IMR-90 (cell line): ENCODE measurements around the gene CALN1. TPM values are rescaled to one million over a fixed set of nuclear protein-coding genes. Genes with fewer than 3 reads are reported as not detected.

Experiments used
- ATAC-seq: fragments of 200-7000 bp; cut with Tn5 transposase; 2 replicates; pipeline ENCODE4 v1.9.1; 2020; ENCODE audit warnings: low read depth, mild to moderate bottlenecking, moderate library complexity
- BruUV-seq: library from RNA; stranded (reverse); fragments of 400-500 nt; replicated peaks from 2 replicates; lab custom pipeline; 2021; lab: Mats Ljungman, UMichigan
- CTCF ChIA-PET: fragments of 300-600 bp; formaldehyde crosslinking; extraction: SDS; loops from one replicate; lab custom pipeline; 2021; ENCODE audit warnings: antibody characterized with exemption; lab: Yijun Ruan, JAX
- POLR2A ChIA-PET: fragments of 300-600 bp; sonication (Branson Sonifier 250); formaldehyde crosslinking; loops from one replicate; lab custom pipeline; 2022; ENCODE audit warnings: antibody characterized with exemption; ENCODE audit not compliant: unreplicated experiment; lab: Charles Lee
- DNase-seq: peaks from one replicate; pipeline ENCODE4 v3.0.0; 2013
- H2AFZ ChIP-seq: replicated peaks from 2 replicates; pipeline ENCODE3; 2013; ENCODE audit warnings: low read length, mild to moderate bottlenecking; ENCODE audit not compliant: poor library complexity
- H2AK5ac ChIP-seq: 2 replicates; pipeline ENCODE4 v1.6.1; 2013; ENCODE audit warnings: low read depth, low read length, inconsistent platforms
- H2AK9ac ChIP-seq: replicated peaks from 2 replicates; pipeline ENCODE3; 2013; ENCODE audit warnings: mild to moderate bottlenecking, low read depth, low read length, moderate library complexity; ENCODE audit not compliant: poor library complexity
- H2BK120ac ChIP-seq: 2 replicates; pipeline ENCODE4 v1.6.1; 2013; ENCODE audit warnings: low read depth, low read length, inconsistent platforms
- H2BK15ac ChIP-seq: 3 replicates; pipeline ENCODE4 v1.6.1; 2013; ENCODE audit warnings: low read depth, low read length, inconsistent platforms
- H2BK20ac ChIP-seq: 2 replicates; pipeline ENCODE4 v1.6.1; 2013; ENCODE audit warnings: low read depth, mild to moderate bottlenecking, inconsistent platforms, low read length, moderate library complexity
- H2BK5ac ChIP-seq: 2 replicates; pipeline ENCODE4 v1.6.1; 2013; ENCODE audit warnings: mild to moderate bottlenecking, low read depth, low read length, inconsistent platforms; ENCODE audit not compliant: poor library complexity, severe bottlenecking
- H3K14ac ChIP-seq: replicated peaks from 2 replicates; pipeline ENCODE4 v1.6.1; 2013; ENCODE audit warnings: low read depth, low read length, inconsistent platforms
- H3K18ac ChIP-seq: 2 replicates; pipeline ENCODE4 v1.6.1; 2013; ENCODE audit warnings: low read depth, low read length, control low read depth
- H3K23ac ChIP-seq: 2 replicates; pipeline ENCODE4 v1.6.1; 2013; ENCODE audit warnings: low read depth, low read length, inconsistent platforms
- H3K27ac ChIP-seq: 2 replicates; pipeline ENCODE4 v1.5.1; 2013; ENCODE audit warnings: mild to moderate bottlenecking, control low read depth, low read length; ENCODE audit not compliant: insufficient read depth
- H3K27me3 ChIP-seq: 2 replicates; pipeline ENCODE4 v1.6.1; 2013; ENCODE audit warnings: low read length; ENCODE audit not compliant: control insufficient read depth, insufficient read depth
- H3K36me3 ChIP-seq: 2 replicates; pipeline ENCODE4 v1.6.1; 2013; ENCODE audit warnings: low read length, mixed read lengths; ENCODE audit not compliant: control insufficient read depth, insufficient read depth
- H3K4ac ChIP-seq: 2 replicates; pipeline ENCODE4 v1.6.1; 2013; ENCODE audit warnings: low read depth, low read length, inconsistent platforms
- H3K4me1 ChIP-seq: 2 replicates; pipeline ENCODE4 v1.6.1; 2013; ENCODE audit warnings: low read length, mixed read lengths; ENCODE audit not compliant: control insufficient read depth, insufficient read depth
- H3K4me2 ChIP-seq: 2 replicates; pipeline ENCODE4 v1.6.1; 2013; ENCODE audit warnings: low read depth, mild to moderate bottlenecking, control low read depth, low read length, moderate library complexity
- H3K4me3 ChIP-seq: 2 replicates; pipeline ENCODE4 v1.5.1; 2013; ENCODE audit warnings: low read depth, mild to moderate bottlenecking, control low read depth, low read length, moderate library complexity; ENCODE audit not compliant: insufficient read depth
- H3K56ac ChIP-seq: 2 replicates; pipeline ENCODE4 v1.6.1; 2013; ENCODE audit warnings: low read length, inconsistent platforms; ENCODE audit not compliant: insufficient read depth; ENCODE audit errors: extremely low read depth
- H3K79me1 ChIP-seq, 2 experiments: 2 replicates each; pipeline ENCODE4 v1.6.1; 2013; ENCODE audit warnings: low read length in 2 of 2, inconsistent platforms in 1 of 2, low read depth in 1 of 2
- H3K9ac ChIP-seq: 2 replicates; pipeline ENCODE4 v1.6.1; 2013; ENCODE audit warnings: low read depth, low read length, control low read depth
- H3K9me1 ChIP-seq: 2 replicates; pipeline ENCODE4 v1.6.1; 2013; ENCODE audit warnings: low read length, inconsistent platforms; ENCODE audit not compliant: insufficient read depth
- H3K9me3 ChIP-seq: 2 replicates; pipeline ENCODE4 v1.6.1; 2013; ENCODE audit warnings: low read length; ENCODE audit not compliant: control insufficient read depth, insufficient read depth
- H4K20me1 ChIP-seq: 2 replicates; pipeline ENCODE4 v1.6.1; 2013; ENCODE audit warnings: low read length, inconsistent platforms; ENCODE audit not compliant: insufficient read depth
- H4K5ac ChIP-seq: 2 replicates; pipeline ENCODE4 v1.6.1; 2013; ENCODE audit warnings: mild to moderate bottlenecking, low read depth, low read length, control low read depth
- H4K8ac ChIP-seq, 2 experiments: 2 replicates each; pipeline ENCODE4 v1.6.1; 2013; ENCODE audit warnings: low read depth in 2 of 2, low read length in 2 of 2, control low read depth in 1 of 2, inconsistent platforms in 1 of 2
- H4K91ac ChIP-seq: 2 replicates; pipeline ENCODE4 v1.6.1; 2013; ENCODE audit warnings: low read depth, low read length, inconsistent platforms; ENCODE audit not compliant: insufficient read depth
- CHD1 ChIP-seq: IDR thresholded peaks from 2 replicates; pipeline ENCODE4 v1.6.1; 2012; ENCODE audit warnings: low read depth, low read length, improper control_type of control experiment
- ELK1 ChIP-seq: fragments of 150-350 bp; IDR thresholded peaks from 2 replicates; pipeline ENCODE4 v1.6.1; 2016; ENCODE audit warnings: low read depth, mild to moderate bottlenecking, low read length, moderate library complexity, borderline replicate concordance
- RAD21 ChIP-seq: IDR thresholded peaks from 2 replicates; pipeline ENCODE4 v1.6.1; 2012; ENCODE audit warnings: low read length, improper control_type of control experiment
- WGBS, 2 experiments: methylation state at CpG; one replicate each; pipeline versions ENCODE4 v1.1.5 to v1.1.7; 2013; ENCODE audit warnings: missing lambda C conversion rate in 2 of 2; ENCODE audit not compliant: insufficient read length in 1 of 2; ENCODE audit errors: extremely low coverage in 2 of 2; 5-methylcytosine and 5-hydroxymethylcytosine counted together
- dilution Hi-C: fragments of 300-500 bp; cut with HindIII; formaldehyde crosslinking; loops from one replicate; pipeline ENCODE4 v1.14.3; 2018; ENCODE audit warnings: low sequenced_read_pairs; ENCODE audit not compliant: unreplicated experiment
- in situ Hi-C: fragments of 300-500 bp; cut with MboI; formaldehyde crosslinking; loops from 3 replicates; pipeline ENCODE4 v1.14.3; 2019; ENCODE audit warnings: low sequenced_read_pairs, inconsistent platforms, mixed read lengths
- intact Hi-C: fragments of 100-400 bp; cut with micrococcal nuclease; formaldehyde crosslinking; loops from 2 replicates; pipeline ENCODE4 v1.10.0; 2022
- polyA plus RNA-seq, 3 experiments: library from polyadenylated mRNA; depleted of rRNA; stranded (reverse); fragments of >200 nt; gene quantifications; 2 replicates each; pipeline ENCODE4 v1.2.3, GENCODE V29; 2012; ENCODE audit warnings: low replicate concordance in 1 of 3
- total RNA-seq: library from RNA; depleted of rRNA; stranded (reverse); fragments of >200 nt; gene quantifications from 2 replicates; pipeline ENCODE4 v1.2.3, GENCODE V29; 2012

The CALN1 gene
- total and polyA plus RNA-seq, 2 of the 4 experiments (the other 2 are of a cell fraction): not detected

- in situ Hi-C loops: no loop called here
- no peaks in the 10 kb centered on the region for H3K79me1 ChIP-seq
Observed at GRCh38 chr7:72267291-72267800, 144.8 kb downstream of the CALN1 start.

More at GRCh38 chr7:72267291-72267800, 144.8 kb downstream of the CALN1 start:
- Histone ChIP-seq H4K91ac (no peak overlapping the region), H3K4me3 (no peak overlapping the region), H2AK9ac (peak overlapping the region; percentile 72), H2BK5ac (no peak overlapping the region), H3K56ac (no peak overlapping the region), H3K36me3 (no peaks in the 10 kb centered on the region), H3K14ac (no peak overlapping the region), H3K27ac (no peak overlapping the region), H2AFZ (no peak overlapping the region), H3K9me3 (peaks cover 10% of the 10 kb centered on the region), H4K5ac (no peak overlapping the region), H2BK120ac (no peak overlapping the region), H4K20me1 (no peaks in the 10 kb centered on the region), H3K4me1 (no peaks in the 10 kb centered on the region), H3K27me3 (no peaks in the 10 kb centered on the region), H3K23ac (no peak overlapping the region), H3K4ac (no peak overlapping the region), H2BK20ac (no peak overlapping the region), H3K4me2 (no peak overlapping the region), H3K9me1 (no peaks in the 10 kb centered on the region), H2BK15ac (no peak overlapping the region), H3K9ac (no peak overlapping the region), H3K18ac (no peak overlapping the region), H2AK5ac (no peak overlapping the region), H4K8ac (no peak overlapping the region)
- no CpG with 5 or more reads among the region's 3 CpGs for WGBS, 2 experiments
- dilution Hi-C loops: no loop called here
- intact Hi-C loops: loop anchor here (10.0 kb wide), 1 partner anchor 1433 kb away; no protein-coding TSS in a partner anchor
- DNase-seq (no peak), ATAC-seq (no peak)
- ChIA-PET CTCF (no interaction called here), POLR2A (no interaction called here)
- BruUV-seq: no TSS peak
- TF ChIP-seq CHD1 (no peak), ELK1 (no peak), RAD21 (no peak)
